Heart right ventricle (tissue), 16 donors: ENCODE measurements around the gene HCFC1. TPM values are rescaled to one million over a fixed set of nuclear protein-coding genes. Genes with fewer than 3 reads are reported as not detected.
A peak's percentile ranks its signal among the peaks of the same experiment; 100 is the strongest.
"Not testable (repeated sequence)": the region's sequence is repeated elsewhere in the genome, so short reads cannot be mapped to it uniquely, and the experiment has no call there.

ENCODE experiments used
- ATAC-seq, 8 donors: fragments of 200-7000 bp; cut with Tn5 transposase; one replicate each; pipeline ENCODE4 v1.9.1; 2020; ENCODE audit warnings: mild to moderate bottlenecking in 8 of 8, moderate library complexity in 8 of 8, moderate number of reproducible peaks in 1 of 8
- DNase-seq, 2 donors: peaks; one replicate each; pipeline ENCODE4 v3.0.0-alpha.2; 2020
- H3K27ac ChIP-seq, 10 donors: fragments of 200-600 bp; sonication (generic) in 2 of 10; one replicate each; pipeline versions ENCODE4 v1.5.0 to v1.8.0; 2020 to 2022; ENCODE audit warnings: mild to moderate bottlenecking in 3 of 10
- H3K27me3 ChIP-seq, 7 donors: fragments of 200-600 bp; one replicate each; pipeline ENCODE4 v1.8.0; 2021 to 2022; ENCODE audit warnings: mild to moderate bottlenecking in 2 of 7
- H3K36me3 ChIP-seq, 9 donors: fragments of 200-600 bp; sonication (generic) in 1 of 9; one replicate each; pipeline versions ENCODE4 v1.5.0 to v1.8.0; 2020 to 2022; ENCODE audit warnings: mild to moderate bottlenecking in 2 of 9
- H3K4me1 ChIP-seq, 9 donors: fragments of 200-600 bp; sonication (generic) in 1 of 9; one replicate each; pipeline versions ENCODE4 v1.5.0 to v1.8.0; 2020 to 2022; ENCODE audit warnings: mild to moderate bottlenecking in 4 of 9
- H3K4me3 ChIP-seq, 10 donors: fragments of 200-600 bp; sonication (generic) in 2 of 10; one replicate each; pipeline versions ENCODE4 v1.5.0 to v1.8.0; 2020 to 2022; ENCODE audit warnings: mild to moderate bottlenecking in 7 of 10, moderate library complexity in 2 of 10
- H3K9me3 ChIP-seq, 11 donors: fragments of 200-600 bp in 10 of 11; sonication (generic) in 2 of 11; one replicate each; pipeline versions ENCODE4 v1.5.0 to v1.8.0; 2013 to 2022; ENCODE audit warnings: mild to moderate bottlenecking in 2 of 11, control low read depth in 1 of 11, moderate library complexity in 1 of 11
- WGBS, 2 donors: extraction: QIAGEN DNeasy Blood & Tissue Kit; methylation state at CpG; one replicate each; pipeline ENCODE4 v1.1.7; 2013; ENCODE audit warnings: inconsistent platforms in 1 of 2; 5-methylcytosine and 5-hydroxymethylcytosine counted together
- intact Hi-C, 10 donors: fragments of 100-400 bp; cut with DNase I; formaldehyde crosslinking; loops; one replicate each; pipeline versions ENCODE4 v1.11.1 to v1.14.2; 2022
- polyA plus RNA-seq, 2 donors: library from polyadenylated mRNA; stranded (reverse); fragments of 200-250 nt; gene quantifications; one replicate each; pipeline ENCODE4 v1.2.3, GENCODE V29; 2013
- total RNA-seq, 10 donors: library from RNA; stranded (reverse); fragmentation: NEBNext Ultra II Directional in 3 of 10; extraction: Animal tissue kit (Norgen Biotek cat#: 25700) in 3 of 10; gene quantifications; one replicate each; pipeline versions ENCODE4 v1.2.1 to v1.2.4, GENCODE V29; 2021 to 2023
- TF ChIP-seq, protein P1 (sequence below), 9 donors: fragments of 200-600 bp; sonication (generic) in 2 of 9; IDR thresholded peaks; one replicate each; pipeline versions ENCODE4 v1.5.0 to v1.8.0; 2021 to 2022; ENCODE audit warnings: antibody characterized with exemption in 9 of 9, mild to moderate bottlenecking in 5 of 9, moderate library complexity in 1 of 9
- donor health status: Arrhythmogenic right ventricular cardiomyopathy.
- donor health status: ischemic (EF 13 %, LVEDD 7.1; RV severe dilation, severe dysfunction).
- donor health status: healthy with polysubstance abuse.
- donor health status: DM: no; HTN: yes; CAD: no.
- donor health status: DM: no; HTN: no; CAD: no.
- donor health status: ischemic (EF 25% LVEDD 6.9; RV normal size, moderate dysfunction).
- donor health status: ischemic (EF 25% LVEDD 5.7; RV mildly dilated, moderate dysfunction).
- donor health status: healthy.
- donor health status: DM: yes; HTN: yes; CAD: no.
- donor health status: Ischemic cardiomyopathy.
- donor health status: ischemic (EF 35%, LVEDD 5.7; RV mildly dilated, moderate dysfunction).
- donor health status: nonischemic (EF 11% LVEDD 7.7; RV severe dilation, severe dysfunction).
- donor health status: DM: yes; HTN: yes; CAD: no.
- donor health status: PGD.
- donor health status: ischemic (EF 29% LVEDD 5.4; RV normal size, mild dysfunction).
- donor health status: nonischemic (EF 23%, LVEDD 6.1; RV moderate dilation, normal function).

The HCFC1 gene
- total and polyA plus RNA-seq, 12 donors, result 12.3 to 41.6 (median 31.2) TPM

GRCh38 chrX:154000051-154000450 lies 28.4 kb upstream of the HCFC1 start:
- H3K27me3 ChIP-seq, result peaks cover 0 to 80% (median 0%) of the 10 kb centered on the region in 7 donors
- TF ChIP-seq, protein P1, sequence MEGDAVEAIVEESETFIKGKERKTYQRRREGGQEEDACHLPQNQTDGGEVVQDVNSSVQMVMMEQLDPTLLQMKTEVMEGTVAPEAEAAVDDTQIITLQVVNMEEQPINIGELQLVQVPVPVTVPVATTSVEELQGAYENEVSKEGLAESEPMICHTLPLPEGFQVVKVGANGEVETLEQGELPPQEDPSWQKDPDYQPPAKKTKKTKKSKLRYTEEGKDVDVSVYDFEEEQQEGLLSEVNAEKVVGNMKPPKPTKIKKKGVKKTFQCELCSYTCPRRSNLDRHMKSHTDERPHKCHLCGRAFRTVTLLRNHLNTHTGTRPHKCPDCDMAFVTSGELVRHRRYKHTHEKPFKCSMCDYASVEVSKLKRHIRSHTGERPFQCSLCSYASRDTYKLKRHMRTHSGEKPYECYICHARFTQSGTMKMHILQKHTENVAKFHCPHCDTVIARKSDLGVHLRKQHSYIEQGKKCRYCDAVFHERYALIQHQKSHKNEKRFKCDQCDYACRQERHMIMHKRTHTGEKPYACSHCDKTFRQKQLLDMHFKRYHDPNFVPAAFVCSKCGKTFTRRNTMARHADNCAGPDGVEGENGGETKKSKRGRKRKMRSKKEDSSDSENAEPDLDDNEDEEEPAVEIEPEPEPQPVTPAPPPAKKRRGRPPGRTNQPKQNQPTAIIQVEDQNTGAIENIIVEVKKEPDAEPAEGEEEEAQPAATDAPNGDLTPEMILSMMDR (IDR thresholded peaks at IDR 0.05), result no peak
- no peak overlapping the region for H3K27ac ChIP-seq
- 60 to 71% methylated on average over 5 of the region's 5 CpGs for WGBS, 2 donors
- H3K36me3 ChIP-seq, result no peaks in the 10 kb centered on the region
- ATAC-seq (no peak), DNase-seq (no peak)
- peaks cover 0 to 25% (median 0%) of the 10 kb centered on the region in 9 donors for H3K4me1 ChIP-seq
- no peaks in the 10 kb centered on the region for H3K9me3 ChIP-seq
- intact Hi-C loops, result no loop called here
- peak overlapping the region in 1 of 10 donors; percentile 8 for H3K4me3 ChIP-seq

DNA sequence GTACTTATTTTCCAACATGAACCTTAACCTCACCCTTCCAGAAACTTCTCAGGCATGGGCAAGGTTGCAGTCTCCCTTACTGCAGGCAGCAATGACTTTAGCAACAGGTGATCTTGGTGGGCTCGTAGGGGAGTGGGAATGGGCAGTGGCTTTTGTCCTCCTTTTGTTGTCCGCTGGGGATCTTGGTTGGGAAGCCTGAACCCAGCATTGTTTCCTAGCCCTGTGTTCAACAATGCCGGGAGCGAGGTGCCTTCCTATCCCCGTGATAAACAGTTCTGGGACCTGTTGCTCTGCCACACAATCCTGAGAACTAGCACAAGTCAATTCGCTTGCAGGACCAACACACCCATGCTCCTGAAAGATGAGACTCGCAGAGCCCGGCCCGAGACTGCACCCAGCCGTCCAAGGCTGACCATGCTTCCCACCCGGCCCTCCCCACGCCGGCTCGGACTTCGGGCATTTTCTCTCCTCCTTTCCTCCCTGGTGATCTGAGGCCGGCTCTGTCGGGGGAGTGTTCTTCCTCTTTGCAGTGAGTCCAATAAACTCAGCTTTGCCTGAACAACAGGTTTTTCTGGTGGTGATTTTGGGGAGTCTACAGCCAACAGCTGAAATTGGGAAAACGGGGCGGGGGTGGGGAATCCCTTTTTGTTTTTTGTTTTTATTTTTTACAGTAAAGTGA lies 27.9 kb upstream of the HCFC1 start:
- TF ChIP-seq, protein P1 (IDR thresholded peaks at IDR 0.05), result no peak
- H3K36me3 ChIP-seq, result no peaks in the 10 kb centered on the region
- H3K27ac ChIP-seq, result no peak overlapping the region
- H3K9me3 ChIP-seq, result no peaks in the 10 kb centered on the region
- peak overlapping the region in 2 of 10 donors; percentile 8 to 18 for H3K4me3 ChIP-seq
- intact Hi-C loops, result no loop called here
- peaks cover 0 to 25% (median 0%) of the 10 kb centered on the region in 9 donors for H3K4me1 ChIP-seq
- no peak for DNase-seq
- WGBS, 2 donors, result 45 to 50% methylated on average over 19 of the region's 19 CpGs
- ATAC-seq, result peak in 1 of 8 donors; percentile 49
- peaks cover 0 to 78% (median 0%) of the 10 kb centered on the region in 7 donors for H3K27me3 ChIP-seq

- H3K4me3 ChIP-seq, result no peak overlapping the region
- no peak for DNase-seq
- TF ChIP-seq, protein P1 (IDR thresholded peaks at IDR 0.05), result no peak
- WGBS, 2 donors, result 96 to 97% methylated on average over 8 of the region's 8 CpGs
- no peak for ATAC-seq
- peaks cover 0 to 7% (median 0%) of the 10 kb centered on the region in 9 donors for H3K4me1 ChIP-seq
- H3K27me3 ChIP-seq, result peaks cover 0 to 75% (median 0%) of the 10 kb centered on the region in 7 donors
- no peaks in the 10 kb centered on the region for H3K9me3 ChIP-seq
- no peaks in the 10 kb centered on the region for H3K36me3 ChIP-seq
- no peak overlapping the region for H3K27ac ChIP-seq
- intact Hi-C loops, result no loop called here
Measured at GRCh38 chrX:153995504-153995903, 23.9 kb upstream of the HCFC1 start.

DNA sequence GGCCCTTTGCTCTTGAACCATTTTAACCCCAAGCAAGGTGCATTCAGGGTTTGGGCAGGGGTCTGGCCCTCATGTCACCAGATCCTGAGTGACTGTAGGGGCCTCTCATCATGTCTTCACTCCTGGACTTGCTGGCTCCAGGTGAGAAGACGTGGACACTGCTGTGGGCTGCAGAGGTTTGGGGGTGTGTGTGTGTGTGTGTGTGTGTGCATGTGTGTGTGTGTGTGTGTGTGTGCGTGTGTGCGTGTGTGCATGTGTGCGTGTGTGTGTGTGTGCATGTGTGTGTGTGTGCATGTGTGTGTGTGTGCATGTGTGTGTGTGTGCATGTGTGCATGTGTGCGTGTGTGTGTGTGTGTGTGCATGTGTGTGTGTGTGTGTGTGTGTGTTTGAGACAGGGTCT lies 22.8 kb upstream of the HCFC1 start:
- H3K9me3 ChIP-seq, intact Hi-C loops, ATAC-seq, H3K4me1 ChIP-seq, H3K27ac ChIP-seq, H3K36me3 ChIP-seq, DNase-seq, H3K4me3 ChIP-seq: not testable (repeated sequence)
- H3K27me3 ChIP-seq, result peaks cover 0 to 75% (median 0%) of the 10 kb centered on the region in 7 donors
- 86 to 88% methylated on average over 1 to 4 of the region's 5 CpGs for WGBS, 2 donors

GRCh38 chrX:153993978-153994377 lies 22.4 kb upstream of the HCFC1 start:
- DNase-seq (no peak), ATAC-seq (no peak)
- WGBS, 2 donors, result 85 to 88% methylated on average over 9 to 10 of the region's 10 CpGs
- H3K4me3 ChIP-seq, result no peak overlapping the region
- no peaks in the 10 kb centered on the region for H3K36me3 ChIP-seq
- peaks cover 0 to 73% (median 0%) of the 10 kb centered on the region in 7 donors for H3K27me3 ChIP-seq
- intact Hi-C loops, result no loop called here
- H3K4me1 ChIP-seq, result no peaks in the 10 kb centered on the region
- H3K9me3 ChIP-seq, result peaks cover 0 to 3% (median 0%) of the 10 kb centered on the region in 11 donors
- TF ChIP-seq, protein P1 (IDR thresholded peaks at IDR 0.05), result no peak
- no peak overlapping the region for H3K27ac ChIP-seq
